Muscle layer of colon (tissue), 2 donors: ENCODE results near the gene SYNGR2.

Experiments
- H3K27ac ChIP-seq: one replicate; pipeline ENCODE4 v1.7.0; 2013; ENCODE audit warnings: low read depth, mild to moderate bottlenecking, low read length, moderate library complexity
- H3K27me3 ChIP-seq, 2 donors: one replicate each; pipeline ENCODE4 v1.7.0; 2013; ENCODE audit warnings: low read length in 2 of 2, mild to moderate bottlenecking in 2 of 2; ENCODE audit not compliant: insufficient read depth in 2 of 2, control insufficient read depth in 1 of 2
- H3K36me3 ChIP-seq: one replicate; pipeline ENCODE4 v1.7.0; 2013; ENCODE audit warnings: mild to moderate bottlenecking, low read length; ENCODE audit not compliant: insufficient read depth
- H3K4me1 ChIP-seq: one replicate; pipeline ENCODE4 v1.7.0; 2013; ENCODE audit warnings: mild to moderate bottlenecking, low read length; ENCODE audit not compliant: insufficient read depth
- H3K4me3 ChIP-seq, 2 donors: one replicate each; pipeline ENCODE4 v1.7.0; 2013; ENCODE audit warnings: low read length in 2 of 2, low read depth in 1 of 2, mild to moderate bottlenecking in 1 of 2, moderate library complexity in 1 of 2
- H3K9ac ChIP-seq: one replicate; pipeline ENCODE4 v1.7.0; 2013; ENCODE audit warnings: low read length
- H3K9me3 ChIP-seq: one replicate; pipeline ENCODE4 v1.7.0; 2013; ENCODE audit warnings: mild to moderate bottlenecking, low read length
- donor health status: abdominal sarcoma.
- donor health status: Adenocarcinoma of cecum.

The SYNGR2 gene

DNA sequence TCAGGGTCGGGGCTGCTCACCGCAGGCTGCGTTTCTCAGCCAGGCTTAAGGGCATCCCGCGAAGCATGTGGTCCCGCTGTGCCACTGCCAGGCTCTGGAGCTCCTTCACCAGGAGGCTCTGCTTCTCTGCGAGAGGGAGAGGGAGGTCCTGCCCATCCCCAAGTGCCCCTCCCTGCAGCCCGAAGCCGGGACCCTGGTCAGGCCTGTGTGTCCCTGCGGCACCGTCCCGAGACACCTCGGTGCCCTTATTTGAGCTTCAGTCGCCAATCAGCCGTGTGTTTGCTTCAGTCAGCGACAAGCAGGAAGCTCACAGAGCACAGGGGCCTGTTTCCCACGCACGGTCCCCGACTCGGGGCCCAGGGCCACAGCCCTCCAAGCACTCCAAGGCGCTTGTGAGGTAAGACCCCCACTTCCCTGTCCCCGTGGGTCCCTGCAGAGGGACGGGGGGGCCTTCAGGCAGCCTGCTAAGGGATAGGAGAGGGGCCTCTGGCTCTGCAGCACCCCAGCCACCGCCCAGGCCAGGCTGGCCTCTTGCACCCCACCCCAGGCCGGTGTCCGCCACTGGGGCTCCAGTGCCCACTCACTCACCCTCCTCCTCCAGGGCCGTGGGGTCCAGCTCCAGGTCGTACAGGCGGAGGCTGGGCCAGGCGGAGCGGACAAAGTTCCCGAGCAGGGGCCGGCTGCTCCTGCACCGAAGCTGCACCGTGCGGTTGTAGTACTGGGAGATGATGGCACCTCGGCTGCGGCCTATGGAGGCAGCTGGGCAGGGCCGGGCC lies 43.1 kb upstream of the SYNGR2 start:
- H3K9me3 ChIP-seq = no peaks in the 10 kb centered on the region
- no peaks in the 10 kb centered on the region for H3K36me3 ChIP-seq
- no peak overlapping the region for H3K4me3 ChIP-seq
- no peak overlapping the region for H3K9ac ChIP-seq
- H3K27me3 ChIP-seq = peaks cover 0 to 30% of the 10 kb centered on the region in 2 donors
- peaks cover 7% of the 10 kb centered on the region for H3K4me1 ChIP-seq
- H3K27ac ChIP-seq = no peak overlapping the region

DNA sequence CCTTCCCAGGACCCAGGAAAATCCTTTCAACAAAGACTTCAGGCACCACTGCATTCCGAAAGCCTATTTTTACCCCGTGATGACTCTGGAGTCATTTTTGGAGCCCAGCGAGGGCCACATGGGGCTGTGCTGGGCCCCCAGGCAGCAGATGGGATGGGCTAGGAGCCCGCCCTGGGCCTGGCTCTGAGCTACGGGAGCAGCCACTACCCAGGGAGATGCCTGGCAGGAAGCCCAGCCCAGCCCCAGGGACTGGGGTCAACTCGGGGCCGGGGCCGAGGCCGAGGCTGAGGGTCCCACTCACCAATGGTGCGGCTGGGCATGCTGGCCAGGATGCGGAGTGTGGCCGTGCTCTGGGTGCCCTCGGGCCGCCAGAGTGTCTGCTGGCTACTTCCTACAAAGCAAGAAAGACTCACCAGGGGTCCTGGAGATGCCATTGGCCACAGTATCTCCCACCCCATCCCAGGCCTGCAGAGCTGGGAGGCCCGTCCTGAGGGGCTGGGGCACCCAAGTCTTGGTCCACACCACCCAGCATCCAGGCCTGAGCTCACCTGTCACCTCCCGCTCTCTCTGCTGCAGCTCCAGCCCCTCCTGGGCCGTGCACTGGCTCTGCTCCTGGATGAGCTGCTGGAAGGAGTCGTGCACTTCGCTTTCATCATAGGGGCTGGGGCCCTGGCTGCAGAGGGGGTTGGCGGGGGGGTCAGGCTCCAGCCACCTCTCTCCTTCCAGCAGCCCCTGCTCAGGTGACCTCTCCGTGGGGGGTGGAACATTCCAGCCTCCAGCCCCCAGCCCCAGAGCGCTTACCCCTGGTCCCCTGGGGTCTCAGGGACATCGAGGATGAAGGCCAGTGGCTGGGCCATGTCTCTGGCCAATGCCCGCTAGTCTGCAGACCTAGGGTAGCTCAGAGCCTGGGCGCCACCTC lies 42.1 kb upstream of the SYNGR2 start:
- Histone ChIP-seq H3K36me3 (no peaks in the 10 kb centered on the region), H3K27ac (no peak overlapping the region), H3K9ac (no peak overlapping the region), H3K9me3 (no peaks in the 10 kb centered on the region), H3K27me3 (peaks cover 0 to 39% of the 10 kb centered on the region in 2 donors), H3K4me1 (peaks cover 8% of the 10 kb centered on the region), H3K4me3 (no peak overlapping the region)

DNA sequence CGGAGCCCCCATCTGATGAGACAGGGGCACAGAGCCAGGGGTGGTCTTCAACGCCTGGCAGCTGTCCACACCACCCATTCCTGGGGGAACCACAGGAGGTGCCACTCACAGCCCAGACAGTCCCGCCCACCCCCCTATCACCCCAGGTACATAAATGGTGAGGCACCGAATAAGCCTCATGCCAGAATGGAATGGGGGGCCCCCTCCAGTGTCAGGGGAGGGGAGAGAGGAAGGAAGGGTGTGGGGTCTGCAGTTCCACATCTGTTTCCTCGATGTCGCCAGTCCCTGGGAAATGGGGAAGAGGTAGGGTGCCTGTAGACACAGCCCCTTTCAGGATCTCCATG lies 41.5 kb upstream of the SYNGR2 start:
- Histone ChIP-seq H3K27me3 (peaks cover 0 to 45% of the 10 kb centered on the region in 2 donors), H3K27ac (no peak overlapping the region), H3K4me1 (peaks cover 8% of the 10 kb centered on the region), H3K9ac (no peak overlapping the region), H3K36me3 (no peaks in the 10 kb centered on the region), H3K9me3 (no peaks in the 10 kb centered on the region), H3K4me3 (peak overlapping the region in 1 of 2 donors; percentile 19)

DNA sequence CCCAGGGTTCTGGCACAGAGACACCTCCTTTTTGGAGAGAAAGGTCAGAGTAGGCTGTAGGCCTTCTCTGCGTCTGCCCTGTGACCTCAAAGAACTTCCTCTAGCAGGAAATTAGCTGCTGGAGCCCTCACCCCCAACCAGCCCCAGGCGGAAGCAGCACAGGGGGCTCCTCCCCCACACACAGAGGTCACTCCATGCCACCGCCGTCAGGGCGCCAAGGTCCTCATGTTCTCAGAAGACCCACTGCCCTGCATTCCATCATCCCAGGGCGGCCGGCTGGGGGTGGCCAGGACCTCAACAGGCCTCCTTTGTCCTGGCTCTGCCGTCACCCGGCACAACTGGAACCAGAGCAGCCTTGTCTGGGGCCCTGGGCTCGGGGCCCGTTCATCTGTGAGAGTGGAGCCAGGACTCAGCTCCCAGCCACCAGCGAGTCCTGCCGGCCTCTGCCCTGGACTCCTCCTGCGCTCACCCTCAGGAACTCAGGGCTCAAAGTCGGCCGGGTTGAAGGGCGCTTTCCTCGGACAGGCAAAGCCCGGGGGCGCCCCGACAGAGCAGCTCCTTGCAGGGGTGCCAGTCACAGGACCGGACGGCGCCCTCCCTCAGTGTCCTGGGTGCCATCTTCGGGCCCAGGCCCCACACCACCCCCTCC lies 41.0 kb upstream of the SYNGR2 start:
- Histone ChIP-seq H3K9ac (no peak overlapping the region), H3K27me3 (peaks cover 0 to 50% of the 10 kb centered on the region in 2 donors), H3K4me1 (peaks cover 8% of the 10 kb centered on the region), H3K27ac (peak overlapping the region; percentile 63), H3K36me3 (no peaks in the 10 kb centered on the region), H3K4me3 (peak overlapping the region; percentile 19 to 29), H3K9me3 (no peaks in the 10 kb centered on the region)

DNA sequence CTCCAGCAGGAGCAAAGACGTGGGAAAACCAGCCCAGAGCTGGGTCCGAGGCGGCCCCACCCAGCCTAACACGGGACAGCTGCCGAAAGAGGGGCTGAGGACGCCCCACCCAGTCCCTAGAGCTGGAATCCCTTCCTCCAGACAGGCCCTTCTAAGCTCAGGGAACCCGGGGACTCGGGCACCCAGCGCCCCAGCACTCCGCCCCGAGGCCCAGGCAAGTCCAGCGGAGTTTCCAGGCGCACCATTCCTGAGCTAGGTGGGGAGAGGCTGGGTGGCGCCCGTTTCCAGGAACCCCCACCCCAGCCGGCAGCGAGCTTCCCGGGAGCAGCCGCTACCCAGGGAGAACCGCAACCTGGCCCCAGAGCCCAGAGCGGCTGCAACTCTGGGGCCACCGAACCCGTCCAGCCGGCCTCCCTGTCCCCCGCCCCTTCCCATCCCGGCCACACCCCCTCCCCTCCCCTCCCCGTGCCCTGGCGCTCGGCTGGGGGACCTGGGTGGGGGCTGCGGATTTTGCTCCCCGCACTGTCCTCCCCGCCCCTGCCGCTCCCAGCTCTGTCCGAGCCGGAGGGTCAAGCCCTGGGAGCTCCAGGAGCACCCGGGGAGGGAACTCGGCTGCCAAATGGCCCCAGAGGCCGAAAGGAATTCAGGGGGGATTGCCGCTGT lies 40.4 kb upstream of the SYNGR2 start:
- peaks cover 8% of the 10 kb centered on the region for H3K4me1 ChIP-seq
- H3K4me3 ChIP-seq = peak overlapping the region; percentile 29 to 45
- H3K27me3 ChIP-seq = peaks cover 0 to 54% of the 10 kb centered on the region in 2 donors

DNA sequence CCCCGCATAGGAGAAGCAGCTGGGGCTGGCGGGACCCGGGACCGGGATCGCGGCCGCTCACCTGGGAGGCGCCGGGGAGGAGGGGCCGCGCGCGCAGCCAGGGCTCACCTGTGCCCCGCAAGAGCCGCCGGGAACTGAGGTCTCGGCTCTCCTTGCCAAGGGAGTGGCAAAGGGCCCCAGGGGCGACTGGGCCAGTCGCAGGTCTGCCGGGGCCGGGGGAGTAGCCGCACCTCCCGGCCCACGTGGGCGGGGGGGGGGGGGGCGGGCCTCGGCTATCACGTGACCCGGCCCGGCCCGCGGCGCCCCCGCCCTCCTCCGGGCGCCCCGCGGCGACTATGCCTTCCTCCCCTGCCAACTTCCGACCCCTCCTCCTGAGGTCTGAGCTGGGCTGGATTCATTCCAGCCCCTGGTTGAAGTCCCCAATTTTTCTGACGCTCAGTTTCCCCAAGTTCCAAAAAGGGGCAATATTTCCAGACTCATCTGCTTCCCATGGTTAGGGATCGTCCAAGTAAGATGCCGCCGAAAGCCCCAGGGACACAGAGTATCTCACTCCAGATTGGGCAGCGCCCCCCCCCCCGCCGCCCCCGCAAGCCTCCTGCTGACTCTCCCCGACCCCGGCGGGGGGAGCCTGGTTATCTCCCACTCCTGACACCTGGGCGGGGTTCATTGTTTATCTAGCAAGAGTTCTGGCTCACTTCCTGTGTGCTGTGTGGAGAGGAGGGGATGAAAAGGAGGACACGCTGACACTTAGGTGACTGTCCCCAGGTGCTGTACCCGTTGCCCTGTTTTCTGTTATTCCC lies 39.6 kb upstream of the SYNGR2 start, which contains the start of gene TMC6:
Gene TMC6, minus strand, starts transcription at position 205 of the 800 bp plus-strand sequence. CDS start 1,923 bp downstream, outside the sequence.
- Histone ChIP-seq H3K9ac (no peak within 1 kb of the TSS), H3K27ac (peak within 1 kb of the TSS; percentile 63), H3K27me3 (peaks cover 0 to 54% of the 10 kb centered on the region in 2 donors), H3K4me1 (peaks cover 8% of the 10 kb centered on the region), H3K36me3 (no peaks in the 10 kb centered on the region), H3K4me3 (peak within 1 kb of the TSS; percentile 29 to 45), H3K9me3 (no peaks in the 10 kb centered on the region)

More for the DNA sequence above, 40.4 kb upstream of the SYNGR2 start:
- H3K9me3 ChIP-seq = no peaks in the 10 kb centered on the region
- no peak overlapping the region for H3K9ac ChIP-seq
- H3K36me3 ChIP-seq = no peaks in the 10 kb centered on the region
- peak overlapping the region; percentile 63 for H3K27ac ChIP-seq

DNA sequence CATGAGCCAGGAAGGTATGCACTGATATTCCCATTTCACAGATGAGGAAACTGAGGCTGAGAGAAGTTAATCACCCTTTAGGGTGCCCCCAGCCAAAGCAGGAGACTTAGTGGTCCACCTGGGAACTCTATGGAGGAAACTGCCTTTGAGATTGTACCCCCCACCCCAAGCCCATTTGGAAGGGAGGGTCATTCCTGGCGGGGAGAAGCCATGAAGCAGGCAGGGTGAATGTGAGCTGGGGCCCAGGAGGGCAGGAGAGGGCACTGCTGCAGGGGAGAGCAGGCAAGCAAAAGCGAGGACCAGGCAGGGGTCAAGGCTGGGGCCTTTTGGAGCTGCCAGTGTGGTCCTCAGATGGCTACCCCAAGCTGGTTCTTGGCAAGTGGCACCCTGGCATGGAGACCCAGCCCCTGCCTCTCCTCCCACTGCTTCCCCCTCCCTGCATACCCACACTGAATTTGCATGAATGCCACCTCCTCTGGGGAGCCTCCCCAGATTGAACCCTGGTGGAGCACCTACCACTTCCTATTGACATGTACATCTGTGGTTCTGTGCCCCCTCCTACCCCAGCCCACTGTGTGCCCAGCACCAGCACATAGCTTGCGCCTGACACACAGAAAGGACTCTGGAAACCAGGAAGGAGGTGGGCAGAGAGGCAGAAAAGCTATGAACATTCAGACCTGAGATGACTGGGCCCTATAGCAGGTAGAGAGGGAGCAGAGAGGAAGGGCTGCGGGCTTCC lies 38.9 kb upstream of the SYNGR2 start:
- Histone ChIP-seq H3K4me3 (peak overlapping the region; percentile 18 to 26), H3K9me3 (no peaks in the 10 kb centered on the region), H3K27ac (no peak overlapping the region), H3K4me1 (peaks cover 8% of the 10 kb centered on the region), H3K9ac (no peak overlapping the region), H3K27me3 (peaks cover 0 to 54% of the 10 kb centered on the region in 2 donors), H3K36me3 (no peaks in the 10 kb centered on the region)

DNA sequence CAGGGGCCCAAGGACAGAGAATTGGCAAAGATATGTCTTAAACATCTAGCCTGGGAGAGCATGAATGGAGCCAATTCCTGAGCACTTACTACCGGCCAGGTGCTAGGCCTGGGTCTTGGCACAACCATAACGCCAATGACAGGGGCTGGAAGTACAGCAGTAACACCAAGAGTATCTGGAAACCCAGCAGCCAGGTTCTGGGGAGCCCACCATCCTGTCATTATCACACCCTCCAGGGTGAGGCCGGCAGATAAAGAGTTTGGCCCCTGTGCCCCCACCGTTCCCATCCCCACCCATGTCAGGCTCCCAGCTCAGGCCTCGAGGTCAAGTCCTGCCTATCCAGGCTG lies 38.3 kb upstream of the SYNGR2 start:
- no peak overlapping the region for H3K9ac ChIP-seq
- peaks cover 0 to 59% of the 10 kb centered on the region in 2 donors for H3K27me3 ChIP-seq
- H3K27ac ChIP-seq = no peak overlapping the region
- H3K4me1 ChIP-seq = peaks cover 8% of the 10 kb centered on the region
- no peaks in the 10 kb centered on the region for H3K9me3 ChIP-seq
- no peaks in the 10 kb centered on the region for H3K36me3 ChIP-seq
- no peak overlapping the region for H3K4me3 ChIP-seq

DNA sequence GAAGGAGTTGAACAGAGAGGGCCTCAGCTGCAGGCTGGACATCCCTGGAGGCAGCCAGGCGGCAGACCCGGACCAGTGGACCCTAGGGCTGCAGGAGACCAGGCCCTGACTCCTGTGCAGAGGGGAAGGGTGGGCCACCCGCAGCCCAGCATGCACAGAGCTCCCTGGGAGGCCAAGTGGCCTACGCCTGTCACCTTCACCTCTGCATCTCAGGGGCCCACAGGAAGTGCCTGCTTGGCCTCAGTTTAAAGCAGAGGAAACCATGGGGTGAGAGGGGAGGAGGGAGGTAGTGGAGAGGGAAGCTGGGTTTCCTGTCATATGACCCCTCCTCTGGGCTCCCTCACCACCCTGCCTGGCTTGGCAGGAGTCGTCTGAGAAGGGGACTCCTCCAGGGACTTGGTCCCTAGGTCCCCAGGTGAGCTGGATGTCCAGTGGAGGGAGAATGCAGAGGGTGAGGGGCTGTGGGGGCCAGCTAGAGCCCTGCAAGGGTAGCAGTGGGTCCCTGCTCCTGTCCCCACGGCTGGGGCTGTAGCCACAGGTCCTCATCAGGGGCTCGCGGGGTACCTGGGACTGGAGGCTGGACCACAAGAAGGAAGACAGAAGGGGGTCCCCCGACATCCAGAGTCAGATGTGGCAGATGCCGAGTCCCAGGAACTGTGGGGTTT lies 37.8 kb upstream of the SYNGR2 start, which contains the start of gene TMC8:
Gene TMC8, plus strand, starts transcription at position 335 of the 665 bp plus-strand sequence. CDS start 818 bp downstream, outside the sequence.
- H3K4me3 ChIP-seq = no peak within 1 kb of the TSS
- no peaks in the 10 kb centered on the region for H3K9me3 ChIP-seq
- H3K4me1 ChIP-seq = peaks cover 8% of the 10 kb centered on the region
- H3K27ac ChIP-seq = no peak within 1 kb of the TSS
- H3K36me3 ChIP-seq = no peaks in the 10 kb centered on the region
- no peak within 1 kb of the TSS for H3K9ac ChIP-seq
- peaks cover 0 to 60% of the 10 kb centered on the region in 2 donors for H3K27me3 ChIP-seq
